CD4-positive, alpha-beta memory T cell (primary cell): ENCODE measurements around the gene ANKRD60. TPM values are rescaled to one million over a fixed set of nuclear protein-coding genes. Genes with fewer than 3 reads are reported as not detected.

Experiments used
- CTCF ChIA-PET: fragments of 350-600 bp; sonication (Branson Sonifier 250); formaldehyde crosslinking; loops from one replicate; lab custom pipeline; 2021; ENCODE audit warnings: inconsistent platforms; ENCODE audit not compliant: partially characterized antibody; lab: Charles Lee
- POLR2A ChIA-PET: fragments of 350-600 bp; sonication (Branson Sonifier 250); formaldehyde crosslinking; loops from one replicate; lab custom pipeline; 2021; ENCODE audit not compliant: partially characterized antibody; lab: Charles Lee
- DNase-seq, 5 donors: peaks; one replicate each; pipeline versions ENCODE4 v3.0.0 to v3.0.0-alpha.2; 2020 to 2022; ENCODE audit warnings: mixed read lengths in 1 of 5
- H3K27ac ChIP-seq: one replicate; pipeline ENCODE4 v1.7.0; 2013; ENCODE audit warnings: low read depth, low read length
- H3K27me3 ChIP-seq: 2 replicates; pipeline ENCODE4 v1.7.0; 2013; ENCODE audit warnings: mild to moderate bottlenecking, low read length, moderate library complexity; ENCODE audit not compliant: insufficient read depth
- H3K36me3 ChIP-seq: 2 replicates; pipeline ENCODE4 v1.7.0; 2013; ENCODE audit warnings: mild to moderate bottlenecking, low read length, moderate library complexity; ENCODE audit not compliant: insufficient read depth
- H3K4me1 ChIP-seq: 2 replicates; pipeline ENCODE4 v1.7.0; 2013; ENCODE audit warnings: mild to moderate bottlenecking, low read length, moderate library complexity; ENCODE audit not compliant: insufficient read depth
- H3K4me3 ChIP-seq, 2 donors: one replicate each; pipeline ENCODE4 v1.7.0; 2013; ENCODE audit warnings: low read length in 2 of 2, mild to moderate bottlenecking in 1 of 2
- H3K9me3 ChIP-seq, 2 donors: one replicate each; pipeline ENCODE4 v1.7.0; 2013; ENCODE audit warnings: low read length in 2 of 2, control low read depth in 1 of 2; ENCODE audit not compliant: control insufficient read depth in 1 of 2
- H3K27ac Mint-ChIP-seq, 7 donors: one replicate each; pipeline ENCODE4 v1.8.0; 2020 to 2021; ENCODE audit warnings: mixed read lengths in 7 of 7, mild to moderate bottlenecking in 6 of 7, inconsistent platforms in 3 of 7, moderate library complexity in 3 of 7
- H3K27me3 Mint-ChIP-seq, 2 donors: one replicate each; pipeline ENCODE4 v1.8.0; 2020 to 2021; ENCODE audit warnings: mixed read lengths in 2 of 2
- H3K36me3 Mint-ChIP-seq, 2 donors: one replicate each; pipeline ENCODE4 v1.8.0; 2020 to 2021; ENCODE audit warnings: mixed read lengths in 2 of 2, inconsistent platforms in 1 of 2, mild to moderate bottlenecking in 1 of 2
- H3K4me1 Mint-ChIP-seq, 4 donors: one replicate each; pipeline ENCODE4 v1.8.0; 2020 to 2021; ENCODE audit warnings: mixed read lengths in 4 of 4, mild to moderate bottlenecking in 1 of 4
- H3K4me3 Mint-ChIP-seq, 8 donors: one replicate each; pipeline ENCODE4 v1.8.0; 2020 to 2021; ENCODE audit warnings: mixed read lengths in 8 of 8, mild to moderate bottlenecking in 7 of 8, moderate library complexity in 6 of 8, inconsistent platforms in 3 of 8
- H3K9me3 Mint-ChIP-seq, 8 donors: one replicate each; pipeline ENCODE4 v1.8.0; 2020 to 2021; ENCODE audit warnings: mixed read lengths in 8 of 8, mild to moderate bottlenecking in 5 of 8, inconsistent platforms in 3 of 8, moderate library complexity in 1 of 8
- intact Hi-C: fragments of 100-400 bp; cut with micrococcal nuclease; formaldehyde crosslinking; loops from one replicate; pipeline ENCODE4 v1.15.1; 2023
- polyA plus RNA-seq, 2 donors: library from polyadenylated mRNA; unstranded; fragments of 300-500 nt; fragmentation: Illumina TruSeq; gene quantifications; one replicate each; pipeline ENCODE4 v1.2.3, GENCODE V29; 2021
- total RNA-seq, 2 experiments: library from RNA; stranded (reverse); gene quantifications; one replicate each; pipeline ENCODE4 v1.2.3, GENCODE V29; 2021

The ANKRD60 gene
- total and polyA plus RNA-seq, 4 experiments from 2014 or later, result not detected

- no peak overlapping the region for H3K4me3 Mint-ChIP-seq
- Histone ChIP-seq H3K27me3 (peaks cover 8% of the 10 kb centered on the region), H3K4me3 (no peak overlapping the region), H3K27ac (no peak overlapping the region), H3K36me3 (no peaks in the 10 kb centered on the region), H3K4me1 (peaks cover 10% of the 10 kb centered on the region), H3K9me3 (no peaks in the 10 kb centered on the region)
- DNase-seq, result no peak
- H3K27me3 Mint-ChIP-seq, result peaks cover 13 to 16% of the 10 kb centered on the region in 2 donors
- intact Hi-C loops, result no loop called here
- ChIA-PET CTCF (interaction anchor here (0.9 to 1.5 kb wide), 5 partner anchors 23 to 808 kb away, joined by 3 to 4 read pairs (median 3); no protein-coding TSS in a partner anchor), POLR2A (no interaction called here)
- peak overlapping the region in 1 of 7 donors; percentile 45 for H3K27ac Mint-ChIP-seq
- H3K36me3 Mint-ChIP-seq, result no peaks in the 10 kb centered on the region
- peaks cover 0 to 5% (median 3%) of the 10 kb centered on the region in 4 donors for H3K4me1 Mint-ChIP-seq
- peaks cover 0 to 8% (median under 1%) of the 10 kb centered on the region in 8 donors for H3K9me3 Mint-ChIP-seq
These were observed 44.4 kb downstream of the ANKRD60 start for GRCh38 chr20:58184063-58184462.

DNA sequence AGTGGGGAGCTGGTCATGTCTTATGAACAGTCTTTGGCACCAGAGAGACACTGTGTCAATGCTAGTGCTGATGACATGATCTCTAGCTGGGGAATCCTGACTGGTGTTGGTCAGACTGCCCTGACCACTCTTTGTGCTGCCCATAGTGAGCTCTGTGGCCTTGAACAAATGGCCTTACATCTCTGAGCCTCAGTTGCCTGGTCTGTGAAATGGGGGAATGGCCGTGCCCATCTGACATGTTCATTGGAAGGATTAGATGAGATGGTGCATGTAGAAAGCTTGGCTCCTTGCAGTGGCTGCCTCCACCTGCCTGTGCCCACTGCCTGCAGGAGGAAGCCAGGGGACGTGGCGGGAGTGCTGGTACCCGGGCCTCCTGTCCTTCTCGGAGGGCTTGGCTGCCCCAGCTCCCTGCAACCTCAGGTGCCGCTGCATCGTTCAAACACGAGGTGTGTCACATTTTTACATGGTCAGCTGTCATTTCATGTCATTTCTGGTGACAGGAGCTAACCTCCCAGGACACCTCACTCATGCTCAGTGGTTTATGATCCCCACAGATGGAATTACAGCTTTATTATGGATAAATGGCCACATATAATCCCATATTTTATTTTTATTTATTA is 45.8 kb downstream of the ANKRD60 start:
- CTCF ChIA-PET, result interaction anchor here (0.8 to 6.4 kb wide), 9 partner anchors 8 to 588 kb away, joined by 3 to 38 read pairs (median 5); no protein-coding TSS in a partner anchor
- POLR2A ChIA-PET, result no interaction called here
- Mint-ChIP-seq H3K4me1 (peaks cover 0 to 6% (median 4%) of the 10 kb centered on the region in 4 donors), H3K27me3 (peaks cover 10 to 16% of the 10 kb centered on the region in 2 donors), H3K36me3 (no peaks in the 10 kb centered on the region), H3K4me3 (no peak overlapping the region), H3K9me3 (peaks cover 0 to 8% (median under 1%) of the 10 kb centered on the region in 8 donors), H3K27ac (no peak overlapping the region)
- peaks cover 8% of the 10 kb centered on the region for H3K27me3 ChIP-seq
- no peak overlapping the region for H3K27ac ChIP-seq
- no peak overlapping the region for H3K4me3 ChIP-seq
- DNase-seq, result no peak
- no peaks in the 10 kb centered on the region for H3K36me3 ChIP-seq
- no peaks in the 10 kb centered on the region for H3K9me3 ChIP-seq
- intact Hi-C loops, result no loop called here
- peaks cover 10% of the 10 kb centered on the region for H3K4me1 ChIP-seq

DNA sequence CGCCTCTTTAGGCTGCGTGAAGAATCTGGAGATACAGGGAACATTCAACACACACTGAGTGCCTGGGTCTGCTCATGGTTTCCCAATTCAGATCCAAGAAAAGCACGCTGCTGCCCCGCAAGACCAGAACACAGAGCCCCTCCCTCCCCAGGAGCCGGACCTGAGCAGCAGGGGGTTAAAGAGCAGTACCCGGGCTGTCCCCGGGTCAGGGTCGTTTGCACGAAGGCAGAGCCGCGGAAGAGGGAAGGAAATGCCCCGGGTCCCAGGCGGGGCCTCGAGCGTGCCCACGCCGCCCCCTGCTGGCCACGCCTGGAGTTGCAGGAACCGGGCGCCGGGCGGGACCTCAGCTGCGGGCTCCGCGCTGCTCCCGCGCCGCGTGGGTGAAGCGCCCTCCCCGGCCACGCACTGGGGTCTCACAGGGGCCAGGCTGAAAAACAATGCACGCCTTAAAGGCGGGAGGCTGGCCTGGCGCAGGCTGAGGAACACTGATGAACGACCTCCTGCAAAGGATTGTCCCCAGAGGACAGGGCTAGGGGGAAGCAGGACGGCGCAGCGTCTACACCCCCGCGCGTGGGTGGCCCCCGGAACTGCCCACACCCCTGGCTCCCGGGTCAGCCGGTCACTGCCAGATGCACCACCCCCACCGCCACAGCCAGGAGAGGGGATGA is 48.9 kb downstream of the ANKRD60 start:
- intact Hi-C loops, result loop anchor here (1.0 kb wide), 2 partner anchors 30 to 557 kb away; no protein-coding TSS in a partner anchor
- H3K27ac Mint-ChIP-seq, result peak overlapping the region in 2 of 7 donors; percentile 22 to 36

DNA sequence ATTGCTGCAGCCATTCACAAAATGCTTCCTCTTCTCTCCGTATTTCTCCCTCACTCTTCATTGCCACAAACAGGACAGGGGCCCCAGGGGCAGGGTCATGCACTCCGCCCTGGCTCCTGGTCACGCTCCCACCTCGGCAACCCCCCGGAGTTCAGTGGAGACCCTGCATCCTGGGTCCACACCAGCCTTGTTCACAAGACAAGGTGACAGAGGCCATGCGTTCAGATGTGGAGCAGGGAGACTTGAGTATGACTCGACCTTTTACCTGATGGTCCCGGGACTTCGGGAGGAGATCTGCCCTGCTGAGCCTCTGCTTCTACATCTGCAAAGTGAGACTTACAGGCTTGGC is 49.4 kb downstream of the ANKRD60 start:
- H3K9me3 Mint-ChIP-seq, result peaks cover 0 to under 1% (median 0%) of the 10 kb centered on the region in 8 donors
- POLR2A ChIA-PET, result interaction anchor here (1.5 to 2.0 kb wide), 2 partner anchors 556 to 582 kb away, joined by 4 to 5 read pairs; no protein-coding TSS in a partner anchor
- no peaks in the 10 kb centered on the region for H3K36me3 ChIP-seq
- H3K27ac Mint-ChIP-seq, result peak overlapping the region in 1 of 7 donors; percentile 22
- H3K9me3 ChIP-seq, result no peaks in the 10 kb centered on the region
- H3K4me1 Mint-ChIP-seq, result peaks cover 0 to 14% (median 5%) of the 10 kb centered on the region in 4 donors
- no peak for DNase-seq
- H3K36me3 Mint-ChIP-seq, result no peaks in the 10 kb centered on the region
- H3K27me3 Mint-ChIP-seq, result peaks cover 10 to 15% of the 10 kb centered on the region in 2 donors
- peak overlapping the region in 6 of 8 donors; percentile 64 to 83 (median 72) for H3K4me3 Mint-ChIP-seq
- intact Hi-C loops, result loop anchor here (1.0 kb wide), 2 partner anchors 30 to 557 kb away; no protein-coding TSS in a partner anchor
- no peak overlapping the region for H3K27ac ChIP-seq
- H3K4me1 ChIP-seq, result peaks cover 10% of the 10 kb centered on the region
- CTCF ChIA-PET, result interaction anchor here (1.5 to 6.4 kb wide), 5 partner anchors 9 to 581 kb away, joined by 4 to 38 read pairs (median 27); no protein-coding TSS in a partner anchor
- H3K27me3 ChIP-seq, result peaks cover 8% of the 10 kb centered on the region
- H3K4me3 ChIP-seq, result no peak overlapping the region

More for the DNA sequence above, 48.9 kb downstream of the ANKRD60 start:
- POLR2A ChIA-PET, result interaction anchor here (1.5 to 2.0 kb wide), 2 partner anchors 557 to 583 kb away, joined by 4 to 5 read pairs; no protein-coding TSS in a partner anchor
- peaks cover 8% of the 10 kb centered on the region for H3K27me3 ChIP-seq
- no peak overlapping the region for H3K4me3 ChIP-seq
- H3K4me3 Mint-ChIP-seq, result peak overlapping the region; percentile 29 to 83 (median 72)
- CTCF ChIA-PET, result interaction anchor here (0.6 to 6.4 kb wide), 16 partner anchors 10 to 1850 kb away, joined by 3 to 38 read pairs (median 4); partner anchors contain the start of gene ZBP1
- DNase-seq, result peak in 4 of 5 donors; percentile 57 to 66 (median 59)
- peaks cover 10 to 15% of the 10 kb centered on the region in 2 donors for H3K27me3 Mint-ChIP-seq
- peaks cover 0 to 9% (median 4%) of the 10 kb centered on the region in 4 donors for H3K4me1 Mint-ChIP-seq
- H3K36me3 ChIP-seq, result no peaks in the 10 kb centered on the region
- no peak overlapping the region for H3K27ac ChIP-seq
- H3K4me1 ChIP-seq, result peaks cover 10% of the 10 kb centered on the region
- peaks cover 0 to 6% (median 0%) of the 10 kb centered on the region in 8 donors for H3K9me3 Mint-ChIP-seq
- no peaks in the 10 kb centered on the region for H3K9me3 ChIP-seq
- no peaks in the 10 kb centered on the region for H3K36me3 Mint-ChIP-seq

DNA sequence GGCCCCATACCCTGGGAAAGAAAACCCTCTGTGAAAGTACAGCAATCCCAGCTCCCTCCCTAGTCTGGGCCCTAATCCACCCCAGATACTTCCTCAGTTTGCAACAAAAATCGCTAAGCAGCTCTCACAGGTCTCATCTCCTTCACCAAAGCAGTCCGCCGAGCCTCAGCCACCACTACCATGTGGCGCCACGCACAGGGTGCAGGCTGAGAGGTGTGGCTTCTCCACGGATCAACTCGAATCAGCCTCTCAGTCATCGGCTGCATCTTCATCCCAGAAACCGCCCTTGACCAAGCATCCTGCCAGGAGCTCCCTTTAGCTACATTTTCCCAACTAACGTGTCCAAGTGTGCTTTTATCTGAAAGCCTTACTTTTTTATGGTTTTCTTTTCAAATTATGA is 50.7 kb downstream of the ANKRD60 start:
- no peak overlapping the region for H3K27ac ChIP-seq
- H3K4me1 Mint-ChIP-seq, result peaks cover 0 to 16% (median 7%) of the 10 kb centered on the region in 4 donors
- no peak overlapping the region for H3K4me3 Mint-ChIP-seq
- ChIA-PET POLR2A (no interaction called here), CTCF (interaction anchor here (4.2 to 6.4 kb wide), 3 partner anchors 523 to 580 kb away, joined by 27 to 38 read pairs (median 30); no protein-coding TSS in a partner anchor)
- intact Hi-C loops, result no loop called here
- no peak overlapping the region for H3K4me3 ChIP-seq
- H3K9me3 ChIP-seq, result no peaks in the 10 kb centered on the region
- H3K27me3 ChIP-seq, result peaks cover 8% of the 10 kb centered on the region
- H3K27me3 Mint-ChIP-seq, result peaks cover 7 to 12% of the 10 kb centered on the region in 2 donors
- no peaks in the 10 kb centered on the region for H3K36me3 Mint-ChIP-seq
- no peak for DNase-seq
- H3K27ac Mint-ChIP-seq, result peak overlapping the region in 1 of 7 donors; percentile 29
- H3K9me3 Mint-ChIP-seq, result no peaks in the 10 kb centered on the region
- peaks cover 10% of the 10 kb centered on the region for H3K4me1 ChIP-seq
- no peaks in the 10 kb centered on the region for H3K36me3 ChIP-seq

DNA sequence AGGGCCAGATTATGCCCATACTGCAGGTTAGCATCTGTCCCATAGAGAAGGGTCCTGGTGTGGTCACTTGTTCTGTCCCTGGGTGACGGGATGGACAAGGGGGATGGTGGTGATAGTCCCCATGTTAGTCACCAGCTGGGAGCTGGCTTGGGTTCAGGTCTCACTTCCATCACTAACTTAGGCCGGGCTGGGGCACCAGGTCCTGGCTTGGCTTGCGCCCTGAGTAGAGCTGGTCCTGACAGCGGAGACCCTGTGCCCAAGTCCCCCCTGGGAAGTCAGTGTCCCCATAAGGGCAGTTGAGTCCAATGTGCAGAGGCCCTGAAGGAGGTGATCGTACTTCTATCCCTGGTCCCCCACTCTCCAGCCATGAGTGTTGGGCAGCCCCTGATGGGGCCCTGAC is 52.6 kb downstream of the ANKRD60 start:
- H3K4me1 Mint-ChIP-seq, result peaks cover 6 to 16% (median 9%) of the 10 kb centered on the region in 4 donors
- peaks cover 10% of the 10 kb centered on the region for H3K4me1 ChIP-seq
- peaks cover 0 to 4% of the 10 kb centered on the region in 2 donors for H3K27me3 Mint-ChIP-seq
- CTCF ChIA-PET, result no interaction called here
- no peak overlapping the region for H3K27ac Mint-ChIP-seq
- H3K9me3 ChIP-seq, result no peaks in the 10 kb centered on the region
- intact Hi-C loops, result no loop called here
- DNase-seq, result no peak
- no peak overlapping the region for H3K4me3 ChIP-seq
- POLR2A ChIA-PET, result no interaction called here
- peaks cover 8% of the 10 kb centered on the region for H3K27me3 ChIP-seq
- no peak overlapping the region for H3K27ac ChIP-seq
- no peaks in the 10 kb centered on the region for H3K36me3 Mint-ChIP-seq
- H3K4me3 Mint-ChIP-seq, result no peak overlapping the region
- no peaks in the 10 kb centered on the region for H3K9me3 Mint-ChIP-seq
- no peaks in the 10 kb centered on the region for H3K36me3 ChIP-seq

GRCh38 chr20:58175425-58175824 is 53.0 kb downstream of the ANKRD60 start:
- H3K4me3 Mint-ChIP-seq, result no peak overlapping the region

More at GRCh38 chr20:58175425-58175824, 53.0 kb downstream of the ANKRD60 start:
- no peaks in the 10 kb centered on the region for H3K36me3 Mint-ChIP-seq
- ChIA-PET POLR2A (no interaction called here), CTCF (no interaction called here)
- DNase-seq, result no peak
- H3K9me3 Mint-ChIP-seq, result no peaks in the 10 kb centered on the region
- H3K36me3 ChIP-seq, result no peaks in the 10 kb centered on the region
- no peak overlapping the region for H3K27ac Mint-ChIP-seq
- H3K4me3 ChIP-seq, result no peak overlapping the region
- H3K27ac ChIP-seq, result no peak overlapping the region
- intact Hi-C loops, result no loop called here
- H3K27me3 Mint-ChIP-seq, result peaks cover 0 to 2% of the 10 kb centered on the region in 2 donors
- H3K4me1 ChIP-seq, result peaks cover 10% of the 10 kb centered on the region
- H3K9me3 ChIP-seq, result no peaks in the 10 kb centered on the region
- peaks cover 5% of the 10 kb centered on the region for H3K27me3 ChIP-seq
- H3K4me1 Mint-ChIP-seq, result peaks cover 6 to 16% (median 9%) of the 10 kb centered on the region in 4 donors
